GM23338 (cell line): Measurements from ENCODE around the gene GCN1. TPM values are rescaled to one million over a fixed set of nuclear protein-coding genes. Genes with fewer than 3 reads are reported as not detected.

Source experiments
- ATAC-seq: fragments of 200-7000 bp; cut with Tn5 transposase; 3 replicates; pipeline ENCODE4 v1.9.1; 2020
- DNase-seq: peaks from one replicate; pipeline ENCODE4 v3.0.0-alpha.2; 2015; ENCODE audit warnings: low spot score
- H2AFZ ChIP-seq: fragments of 200-600 bp; sonication (generic); 2 replicates; pipeline ENCODE4 v1.8.0; 2016; ENCODE audit warnings: antibody characterized with exemption, mild to moderate bottlenecking, moderate library complexity
- H3F3A ChIP-seq: fragments of 200-600 bp; sonication (generic); replicated peaks from 2 replicates; pipeline ENCODE4 v1.8.0; 2017; ENCODE audit warnings: antibody characterized with exemption, mixed run types, low read depth
- H3K27ac ChIP-seq: fragments of 200-600 bp; sonication (generic); 2 replicates; pipeline ENCODE4 v1.6.1; 2016; ENCODE audit warnings: low read depth
- H3K27me3 ChIP-seq: fragments of 200-600 bp; sonication (generic); 2 replicates; pipeline ENCODE4 v1.8.0; 2016; ENCODE audit warnings: mild to moderate bottlenecking, mixed run types, moderate library complexity; ENCODE audit not compliant: insufficient read depth
- H3K36me3 ChIP-seq: fragments of 200-600 bp; sonication (generic); 2 replicates; pipeline ENCODE4 v1.8.0; 2016; ENCODE audit warnings: mild to moderate bottlenecking; ENCODE audit not compliant: insufficient read depth
- H3K4me1 ChIP-seq: fragments of 200-600 bp; sonication (generic); 2 replicates; pipeline ENCODE4 v1.8.0; 2016; ENCODE audit warnings: mild to moderate bottlenecking, moderate library complexity; ENCODE audit not compliant: insufficient read depth
- H3K4me2 ChIP-seq: fragments of 200-600 bp; sonication (generic); 2 replicates; pipeline ENCODE4 v1.7.1; 2017; ENCODE audit warnings: mixed run types
- H3K4me3 ChIP-seq: fragments of 200-600 bp; sonication (generic); 2 replicates; pipeline ENCODE4 v1.6.1; 2016; ENCODE audit warnings: mixed run types
- H3K79me2 ChIP-seq: fragments of 200-600 bp; sonication (generic); replicated peaks from 2 replicates; pipeline ENCODE4 v1.8.0; 2017; ENCODE audit warnings: mild to moderate bottlenecking; ENCODE audit not compliant: insufficient read depth
- H3K9me2 ChIP-seq: fragments of 200-600 bp; sonication (generic); 2 replicates; pipeline ENCODE4 v1.8.0; 2017; ENCODE audit not compliant: insufficient read depth
- H4K20me1 ChIP-seq: fragments of 200-600 bp; sonication (generic); replicated peaks from 2 replicates; pipeline ENCODE4 v1.8.0; 2017; ENCODE audit warnings: mild to moderate bottlenecking; ENCODE audit not compliant: insufficient read depth
- H3K27ac Mint-ChIP-seq: 2 replicates; pipeline ENCODE4 v1.8.0; 2020; ENCODE audit warnings: inconsistent platforms, mild to moderate bottlenecking, moderate library complexity, mixed read lengths
- H3K27me3 Mint-ChIP-seq: 3 replicates; pipeline ENCODE4 v1.8.0; 2022; ENCODE audit warnings: low read depth, mild to moderate bottlenecking, moderate library complexity, mixed read lengths, inconsistent platforms; ENCODE audit not compliant: insufficient read depth, poor library complexity
- H3K36me3 Mint-ChIP-seq: 3 replicates; pipeline ENCODE4 v1.8.0; 2021; ENCODE audit warnings: low read depth, mild to moderate bottlenecking, inconsistent platforms, moderate library complexity, mixed read lengths
- H3K4me1 Mint-ChIP-seq: 3 replicates; pipeline ENCODE4 v1.8.0; 2020; ENCODE audit warnings: mild to moderate bottlenecking, inconsistent platforms, mixed read lengths
- H3K4me3 Mint-ChIP-seq: 3 replicates; pipeline ENCODE4 v1.8.0; 2021; ENCODE audit warnings: moderate library complexity, mild to moderate bottlenecking, inconsistent platforms, mixed read lengths
- H3K9me3 Mint-ChIP-seq: 3 replicates; pipeline ENCODE4 v1.8.0; 2020; ENCODE audit warnings: moderate library complexity, mild to moderate bottlenecking, inconsistent platforms, mixed read lengths
- EZH2 ChIP-seq: fragments of 200-600 bp; sonication (generic); IDR thresholded peaks from one replicate; pipeline ENCODE4 v1.8.0; 2017; ENCODE audit warnings: antibody characterized with exemption, mild to moderate bottlenecking, low read depth; ENCODE audit not compliant: unreplicated experiment
- EZH2phosphoT487 ChIP-seq: fragments of 200-600 bp; sonication (generic); IDR thresholded peaks from one replicate; pipeline ENCODE4 v1.8.1; 2018; ENCODE audit warnings: antibody characterized with exemption; ENCODE audit not compliant: unreplicated experiment
- JUNB ChIP-seq: IDR thresholded peaks from one replicate; pipeline ENCODE4 v1.6.1; 2016; ENCODE audit warnings: antibody characterized with exemption; ENCODE audit not compliant: unreplicated experiment
- NANOG ChIP-seq: IDR thresholded peaks from 2 replicates; pipeline ENCODE4 v1.6.1; 2016; ENCODE audit warnings: antibody characterized with exemption, borderline replicate concordance
- POLR2AphosphoS5 ChIP-seq: IDR thresholded peaks from 2 replicates; pipeline ENCODE4 v1.6.1; 2016; ENCODE audit warnings: antibody characterized with exemption, low read depth
- STAT1 ChIP-seq: IDR thresholded peaks from one replicate; pipeline ENCODE4 v1.6.1; 2016; ENCODE audit warnings: antibody characterized with exemption; ENCODE audit not compliant: unreplicated experiment
- ZNF331 ChIP-seq: fragments of 250-450 bp; sonication (Bioruptor Pico); IDR thresholded peaks from 2 replicates; pipeline ENCODE4 v1.5.0; 2020; ENCODE audit warnings: low read depth, mild to moderate bottlenecking, moderate library complexity
- polyA plus RNA-seq: library from polyadenylated mRNA; unstranded; fragments of >200 nt; fragmentation: Nextera tagmentation; extraction: Ambion mirVana; gene quantifications from 2 replicates; pipeline ENCODE4 v1.2.1, GENCODE V29; 2016
- total RNA-seq: library from RNA; depleted of rRNA; stranded (reverse); fragments of >200 nt; shearing (Covaris generic); gene quantifications from 2 replicates; pipeline ENCODE4 v1.2.3, GENCODE V29; 2014
- TF ChIP-seq, protein P1 (sequence below): IDR thresholded peaks from 2 replicates; pipeline ENCODE4 v1.6.1; 2016; ENCODE audit warnings: antibody characterized with exemption
- TF ChIP-seq, protein P2 (sequence below): IDR thresholded peaks from one replicate; pipeline ENCODE4 v1.6.1; 2018; ENCODE audit warnings: antibody characterized with exemption; ENCODE audit not compliant: unreplicated experiment
- TF ChIP-seq, protein P3 (sequence below), 2 experiments: fragments of 200-600 bp in 1 of 2; sonication (generic) in 1 of 2; conservative IDR thresholded peaks; 2 replicates each; pipeline versions ENCODE4 v1.5.1 to v1.6.1; 2016 to 2017; ENCODE audit warnings: antibody characterized with exemption in 2 of 2, low read depth in 2 of 2, mild to moderate bottlenecking in 2 of 2, moderate library complexity in 1 of 2

The GCN1 gene
- total and polyA plus RNA-seq, 2 experiments from 2014 or later, result 18.0 to 177 TPM

DNA sequence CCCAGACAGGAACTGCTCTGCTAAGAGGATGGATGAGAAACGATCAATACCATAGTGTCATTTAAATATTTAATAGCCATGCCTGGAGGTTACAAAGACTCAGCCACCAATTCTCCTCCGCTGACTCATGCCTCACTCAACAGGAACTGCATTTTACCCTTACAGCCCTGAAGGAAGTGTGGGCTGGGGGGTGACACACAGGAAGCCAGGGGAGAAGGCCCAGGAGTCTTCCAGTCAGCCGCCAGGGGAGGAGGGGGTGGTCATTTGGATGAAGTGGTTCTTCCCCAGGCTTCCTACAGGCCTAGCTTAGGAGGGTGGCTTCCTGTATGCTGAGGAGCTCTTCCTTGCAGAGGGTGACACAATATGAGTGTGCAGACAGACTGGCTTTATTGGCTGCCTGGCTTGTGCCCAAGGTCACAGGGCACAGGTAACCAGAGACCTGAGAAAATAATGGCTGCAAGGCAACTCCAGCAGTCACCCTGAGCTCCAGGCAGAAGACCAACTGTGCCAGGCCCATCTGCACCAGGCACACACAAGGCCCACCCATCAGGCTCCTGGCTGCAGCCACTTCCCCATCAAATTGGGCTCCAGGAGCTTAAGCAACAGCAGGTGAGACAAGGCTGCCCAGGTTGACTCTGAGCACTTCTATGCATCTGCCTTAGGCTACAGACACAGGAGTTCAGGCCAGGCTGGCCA is 36.9 kb upstream of the GCN1 start:
- peak; percentile 0 for ATAC-seq
- H3K9me3 Mint-ChIP-seq, result no peaks in the 10 kb centered on the region
- H3K4me3 Mint-ChIP-seq, result peak overlapping the region; percentile 55
- Histone ChIP-seq H3K4me3 (peak overlapping the region; percentile 44), H3K4me2 (peak overlapping the region; percentile 74), H3K27me3 (no peaks in the 10 kb centered on the region), H3K9me2 (no peaks in the 10 kb centered on the region), H3K79me2 (peaks cover 57% of the 10 kb centered on the region), H3K36me3 (no peaks in the 10 kb centered on the region), H4K20me1 (peaks cover 11% of the 10 kb centered on the region), H3K4me1 (peaks cover 83% of the 10 kb centered on the region), H2AFZ (no peak overlapping the region), H3K27ac (peak overlapping the region; percentile 99), H3F3A (peaks cover 39% of the 10 kb centered on the region)
- H3K4me1 Mint-ChIP-seq, result peaks cover 92% of the 10 kb centered on the region
- H3K27ac Mint-ChIP-seq, result peak overlapping the region; percentile 99
- H3K27me3 Mint-ChIP-seq, result peaks cover 50% of the 10 kb centered on the region
- DNase-seq, result peak; percentile 87
- TF ChIP-seq ZNF331 (CRISPR knock-in tag) (no peak), EZH2phosphoT487 (no peak)
- TF ChIP-seq, protein P1, sequence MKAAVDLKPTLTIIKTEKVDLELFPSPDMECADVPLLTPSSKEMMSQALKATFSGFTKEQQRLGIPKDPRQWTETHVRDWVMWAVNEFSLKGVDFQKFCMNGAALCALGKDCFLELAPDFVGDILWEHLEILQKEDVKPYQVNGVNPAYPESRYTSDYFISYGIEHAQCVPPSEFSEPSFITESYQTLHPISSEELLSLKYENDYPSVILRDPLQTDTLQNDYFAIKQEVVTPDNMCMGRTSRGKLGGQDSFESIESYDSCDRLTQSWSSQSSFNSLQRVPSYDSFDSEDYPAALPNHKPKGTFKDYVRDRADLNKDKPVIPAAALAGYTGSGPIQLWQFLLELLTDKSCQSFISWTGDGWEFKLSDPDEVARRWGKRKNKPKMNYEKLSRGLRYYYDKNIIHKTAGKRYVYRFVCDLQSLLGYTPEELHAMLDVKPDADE, result peak; percentile 37; the same call in 1 of the 2 replicates
- peaks cover 7% of the 10 kb centered on the region for H3K36me3 Mint-ChIP-seq

DNA sequence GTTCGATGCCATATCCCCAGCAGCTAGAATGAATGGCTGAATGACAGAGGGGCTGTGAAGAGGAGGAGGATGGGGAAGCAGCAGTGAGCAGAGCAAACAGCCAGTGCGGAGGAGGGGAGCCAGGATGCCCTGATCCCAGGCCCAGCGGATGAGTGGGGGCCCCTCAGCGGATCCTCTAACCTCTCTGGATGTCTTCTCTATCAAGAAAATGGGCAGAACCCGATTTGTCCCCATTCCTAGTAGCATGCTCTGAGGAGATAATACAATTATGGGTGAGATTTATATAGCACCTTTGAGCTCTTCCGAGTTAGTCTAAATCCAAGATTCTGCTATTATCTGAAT is 36.4 kb upstream of the GCN1 start:
- Histone ChIP-seq H3K4me1 (peaks cover 82% of the 10 kb centered on the region), H4K20me1 (peaks cover 8% of the 10 kb centered on the region), H3K27ac (peak overlapping the region; percentile 99), H3K36me3 (no peaks in the 10 kb centered on the region), H3K4me3 (peak overlapping the region; percentile 44), H2AFZ (no peak overlapping the region), H3F3A (peaks cover 41% of the 10 kb centered on the region), H3K79me2 (peaks cover 57% of the 10 kb centered on the region), H3K9me2 (no peaks in the 10 kb centered on the region), H3K4me2 (peak overlapping the region; percentile 74), H3K27me3 (no peaks in the 10 kb centered on the region)
- H3K27me3 Mint-ChIP-seq, result peaks cover 52% of the 10 kb centered on the region
- no peaks in the 10 kb centered on the region for H3K9me3 Mint-ChIP-seq
- H3K27ac Mint-ChIP-seq, result peak overlapping the region; percentile 99
- H3K4me1 Mint-ChIP-seq, result peaks cover 94% of the 10 kb centered on the region
- ATAC-seq, result peak; percentile 0; the same call in 2 of the 3 replicates
- peaks cover 11% of the 10 kb centered on the region for H3K36me3 Mint-ChIP-seq
- peak overlapping the region; percentile 55 for H3K4me3 Mint-ChIP-seq
- no peak for DNase-seq
- TF ChIP-seq JUNB (no peak), NANOG (no peak), ZNF331 (CRISPR knock-in tag) (no peak), EZH2phosphoT487 (no peak), EZH2 (no peak), POLR2AphosphoS5 (no peak), STAT1 (no peak)
- TF ChIP-seq, protein P2, sequence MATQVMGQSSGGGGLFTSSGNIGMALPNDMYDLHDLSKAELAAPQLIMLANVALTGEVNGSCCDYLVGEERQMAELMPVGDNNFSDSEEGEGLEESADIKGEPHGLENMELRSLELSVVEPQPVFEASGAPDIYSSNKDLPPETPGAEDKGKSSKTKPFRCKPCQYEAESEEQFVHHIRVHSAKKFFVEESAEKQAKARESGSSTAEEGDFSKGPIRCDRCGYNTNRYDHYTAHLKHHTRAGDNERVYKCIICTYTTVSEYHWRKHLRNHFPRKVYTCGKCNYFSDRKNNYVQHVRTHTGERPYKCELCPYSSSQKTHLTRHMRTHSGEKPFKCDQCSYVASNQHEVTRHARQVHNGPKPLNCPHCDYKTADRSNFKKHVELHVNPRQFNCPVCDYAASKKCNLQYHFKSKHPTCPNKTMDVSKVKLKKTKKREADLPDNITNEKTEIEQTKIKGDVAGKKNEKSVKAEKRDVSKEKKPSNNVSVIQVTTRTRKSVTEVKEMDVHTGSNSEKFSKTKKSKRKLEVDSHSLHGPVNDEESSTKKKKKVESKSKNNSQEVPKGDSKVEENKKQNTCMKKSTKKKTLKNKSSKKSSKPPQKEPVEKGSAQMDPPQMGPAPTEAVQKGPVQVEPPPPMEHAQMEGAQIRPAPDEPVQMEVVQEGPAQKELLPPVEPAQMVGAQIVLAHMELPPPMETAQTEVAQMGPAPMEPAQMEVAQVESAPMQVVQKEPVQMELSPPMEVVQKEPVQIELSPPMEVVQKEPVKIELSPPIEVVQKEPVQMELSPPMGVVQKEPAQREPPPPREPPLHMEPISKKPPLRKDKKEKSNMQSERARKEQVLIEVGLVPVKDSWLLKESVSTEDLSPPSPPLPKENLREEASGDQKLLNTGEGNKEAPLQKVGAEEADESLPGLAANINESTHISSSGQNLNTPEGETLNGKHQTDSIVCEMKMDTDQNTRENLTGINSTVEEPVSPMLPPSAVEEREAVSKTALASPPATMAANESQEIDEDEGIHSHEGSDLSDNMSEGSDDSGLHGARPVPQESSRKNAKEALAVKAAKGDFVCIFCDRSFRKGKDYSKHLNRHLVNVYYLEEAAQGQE, result no peak
- TF ChIP-seq, protein P3, sequence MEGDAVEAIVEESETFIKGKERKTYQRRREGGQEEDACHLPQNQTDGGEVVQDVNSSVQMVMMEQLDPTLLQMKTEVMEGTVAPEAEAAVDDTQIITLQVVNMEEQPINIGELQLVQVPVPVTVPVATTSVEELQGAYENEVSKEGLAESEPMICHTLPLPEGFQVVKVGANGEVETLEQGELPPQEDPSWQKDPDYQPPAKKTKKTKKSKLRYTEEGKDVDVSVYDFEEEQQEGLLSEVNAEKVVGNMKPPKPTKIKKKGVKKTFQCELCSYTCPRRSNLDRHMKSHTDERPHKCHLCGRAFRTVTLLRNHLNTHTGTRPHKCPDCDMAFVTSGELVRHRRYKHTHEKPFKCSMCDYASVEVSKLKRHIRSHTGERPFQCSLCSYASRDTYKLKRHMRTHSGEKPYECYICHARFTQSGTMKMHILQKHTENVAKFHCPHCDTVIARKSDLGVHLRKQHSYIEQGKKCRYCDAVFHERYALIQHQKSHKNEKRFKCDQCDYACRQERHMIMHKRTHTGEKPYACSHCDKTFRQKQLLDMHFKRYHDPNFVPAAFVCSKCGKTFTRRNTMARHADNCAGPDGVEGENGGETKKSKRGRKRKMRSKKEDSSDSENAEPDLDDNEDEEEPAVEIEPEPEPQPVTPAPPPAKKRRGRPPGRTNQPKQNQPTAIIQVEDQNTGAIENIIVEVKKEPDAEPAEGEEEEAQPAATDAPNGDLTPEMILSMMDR (conservative IDR thresholded peaks at IDR 0.05; ENCODE audit: low read depth in 2 of 2), result no peak
- TF ChIP-seq, protein P1, result no peak
